T47D (cell line): ENCODE measurements around the gene TMED9.

Experiments used
- DNase-seq, 2 experiments: peaks; one replicate each; pipeline versions ENCODE4 v3.0.0 to v3.0.0-alpha.2; 2011 to 2012; ENCODE audit warnings: low read depth in 1 of 2, low spot score in 1 of 2
- JUND ChIP-seq: IDR thresholded peaks from 2 replicates; pipeline ENCODE4 v1.6.1; 2012; ENCODE audit warnings: low read depth
- in situ Hi-C: cut with HindIII; loops from 2 replicates; pipeline ENCODE4 v1.10.0; 2016; ENCODE audit warnings: low sequenced_read_pairs, low pct_unique_long_range_greater_than_20kb

TMED9 gene

GRCh38 chr5:177592010-177592834 is at the start of gene TMED9:
Gene TMED9, plus strand, starts transcription at chr5:177592203. Its CDS starts 12 bp downstream, at chr5:177592215.
- TF ChIP-seq JUND = no peak
- DNase-seq = peak; percentile 83 to 91
- in situ Hi-C loops = no loop called here

GRCh38 chr5:177542816-177543465 is 49.1 kb upstream of the TMED9 start:
- in situ Hi-C loops = no loop called here
- DNase-seq = no peak
- TF ChIP-seq JUND = no peak

GRCh38 chr5:177545487-177546257 is 46.3 kb upstream of the TMED9 start:
- TF ChIP-seq JUND = no peak
- no peak for DNase-seq
- in situ Hi-C loops = no loop called here

GRCh38 chr5:177546258-177546741 is 45.7 kb upstream of the TMED9 start:
- in situ Hi-C loops = no loop called here
- TF ChIP-seq JUND = no peak
- no peak for DNase-seq

GRCh38 chr5:177547736-177548135 is 44.3 kb upstream of the TMED9 start:
- in situ Hi-C loops = no loop called here
- no peak for DNase-seq
- TF ChIP-seq JUND = no peak

- DNase-seq = no peak
- TF ChIP-seq JUND = no peak
- in situ Hi-C loops = no loop called here
Measured at GRCh38 chr5:177548495-177548894, 43.5 kb upstream of the TMED9 start.

- no peak for DNase-seq
- in situ Hi-C loops = no loop called here
- TF ChIP-seq JUND = no peak
Measured at GRCh38 chr5:177550122-177550521, 41.9 kb upstream of the TMED9 start.

GRCh38 chr5:177552839-177553455 is 39.1 kb upstream of the TMED9 start:
- TF ChIP-seq JUND = no peak
- in situ Hi-C loops = no loop called here
- no peak for DNase-seq

GRCh38 chr5:177553671-177554429 is 38.2 kb upstream of the TMED9 start:
- in situ Hi-C loops = no loop called here
- TF ChIP-seq JUND = no peak
- DNase-seq = peak; percentile 29 to 88

- in situ Hi-C loops = no loop called here
- DNase-seq = peak; percentile 96 to 98
- no peak for TF ChIP-seq JUND
Measured at GRCh38 chr5:177554474-177555111, 37.4 kb upstream of the TMED9 start, which contains the start of gene FAM193B. Gene FAM193B, minus strand, starts transcription at chr5:177554563. Its CDS starts 105 bp downstream, at chr5:177554458.

- TF ChIP-seq JUND = no peak
- in situ Hi-C loops = no loop called here
- no peak for DNase-seq
Measured at GRCh38 chr5:177555228-177555627, 36.8 kb upstream of the TMED9 start.
